GM12864 (cell line): Measurements from ENCODE around the gene SOX18.

ENCODE experiments used
- DNase-seq: peaks from one replicate; pipeline ENCODE4 v3.0.0-alpha.2; 2011; ENCODE audit warnings: low read depth
- H3K4me3 ChIP-seq: 2 replicates; pipeline ENCODE4 v1.5.1; 2011; ENCODE audit warnings: mild to moderate bottlenecking, low read depth, low read length, control low read depth
- TF ChIP-seq, protein P1 (sequence below): IDR thresholded peaks from 2 replicates; pipeline ENCODE4 v1.5.1; 2011; ENCODE audit warnings: low read depth, mild to moderate bottlenecking, moderate library complexity, low read length, control low read depth, inconsistent platforms; ENCODE audit errors: missing control alignments

Gene SOX18

GRCh38 chr20:64055396-64055892, 6.0 kb upstream of the SOX18 start:
- no peak overlapping the region for H3K4me3 ChIP-seq
- no peak for DNase-seq
- TF ChIP-seq, protein P1, sequence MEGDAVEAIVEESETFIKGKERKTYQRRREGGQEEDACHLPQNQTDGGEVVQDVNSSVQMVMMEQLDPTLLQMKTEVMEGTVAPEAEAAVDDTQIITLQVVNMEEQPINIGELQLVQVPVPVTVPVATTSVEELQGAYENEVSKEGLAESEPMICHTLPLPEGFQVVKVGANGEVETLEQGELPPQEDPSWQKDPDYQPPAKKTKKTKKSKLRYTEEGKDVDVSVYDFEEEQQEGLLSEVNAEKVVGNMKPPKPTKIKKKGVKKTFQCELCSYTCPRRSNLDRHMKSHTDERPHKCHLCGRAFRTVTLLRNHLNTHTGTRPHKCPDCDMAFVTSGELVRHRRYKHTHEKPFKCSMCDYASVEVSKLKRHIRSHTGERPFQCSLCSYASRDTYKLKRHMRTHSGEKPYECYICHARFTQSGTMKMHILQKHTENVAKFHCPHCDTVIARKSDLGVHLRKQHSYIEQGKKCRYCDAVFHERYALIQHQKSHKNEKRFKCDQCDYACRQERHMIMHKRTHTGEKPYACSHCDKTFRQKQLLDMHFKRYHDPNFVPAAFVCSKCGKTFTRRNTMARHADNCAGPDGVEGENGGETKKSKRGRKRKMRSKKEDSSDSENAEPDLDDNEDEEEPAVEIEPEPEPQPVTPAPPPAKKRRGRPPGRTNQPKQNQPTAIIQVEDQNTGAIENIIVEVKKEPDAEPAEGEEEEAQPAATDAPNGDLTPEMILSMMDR: no peak

- no peak overlapping the region for H3K4me3 ChIP-seq
- TF ChIP-seq, protein P1: peak; percentile 32
- DNase-seq: no peak
Observed at GRCh38 chr20:64053841-64054661, 4.6 kb upstream of the SOX18 start.

- DNase-seq: no peak
- no peak overlapping the region for H3K4me3 ChIP-seq
- TF ChIP-seq, protein P1: no peak
Observed at GRCh38 chr20:64052987-64053840, 3.8 kb upstream of the SOX18 start.

DNA sequence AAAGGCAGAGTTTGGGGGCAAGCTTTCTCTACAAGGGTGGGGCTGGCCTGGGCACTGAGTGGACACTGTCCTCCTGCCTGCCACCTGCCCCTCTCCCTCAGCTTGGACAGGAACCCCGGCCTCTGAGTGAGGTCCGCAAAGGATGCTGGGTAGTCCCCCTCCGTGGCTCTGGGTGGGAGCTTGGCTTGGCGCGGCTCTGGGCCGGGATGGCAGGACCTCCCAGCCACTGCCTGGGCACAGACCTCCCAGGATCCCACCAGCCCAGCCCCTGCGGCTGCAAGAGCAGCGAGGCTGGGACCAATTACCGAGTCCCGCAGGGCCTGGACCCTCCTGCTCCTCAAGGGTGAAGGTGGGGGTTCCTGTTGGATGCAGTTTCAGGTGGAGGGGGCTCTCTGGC, 2.9 kb upstream of the SOX18 start:
- H3K4me3 ChIP-seq: no peak overlapping the region
- no peak for DNase-seq
- TF ChIP-seq, protein P1: no peak

GRCh38 chr20:64051561-64052325, 2.3 kb upstream of the SOX18 start:
- no peak overlapping the region for H3K4me3 ChIP-seq

DNA sequence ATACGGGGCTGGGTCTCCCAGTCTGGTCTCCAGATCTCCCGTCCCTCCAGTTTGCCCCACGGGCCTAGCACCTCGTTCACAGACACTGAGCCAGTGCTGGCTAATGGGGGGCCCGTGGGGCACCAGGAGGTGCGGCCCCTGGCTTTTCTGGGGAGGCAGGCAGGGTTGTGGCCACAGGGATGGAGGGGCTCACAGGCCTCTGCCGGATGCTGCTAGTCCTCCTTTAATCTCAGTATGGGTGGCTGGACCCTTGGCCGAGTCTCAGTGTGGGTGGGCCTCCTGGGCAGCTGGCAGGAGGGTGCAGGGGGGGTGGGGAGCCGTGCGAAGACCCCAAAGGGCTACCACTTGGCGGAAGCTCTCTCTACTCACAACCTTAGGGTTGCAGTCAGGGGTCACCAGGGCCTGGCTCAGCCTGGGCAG, 1.6 kb upstream of the SOX18 start:
- TF ChIP-seq, protein P1: no peak
- no peak overlapping the region for H3K4me3 ChIP-seq
- no peak for DNase-seq

More at GRCh38 chr20:64051561-64052325, 2.3 kb upstream of the SOX18 start:
- TF ChIP-seq, protein P1: no peak
- no peak for DNase-seq
